ENCODE measurements around the gene C17orf78.

The C17orf78 gene

GRCh38 chr17:37429039-37429438, 53.3 kb downstream of the C17orf78 start:
- H3K9me3 ChIP-seq = no peaks in the 10 kb centered on the region
- no peak for TF ChIP-seq CTCF (IDR thresholded peaks at IDR 0.05)
- intact Hi-C loops (cut with DNase I; ENCODE audit: low total_unique reads) = no loop called here
- H3K36me3 ChIP-seq = peaks cover 39 to 54% (median 42%) of the 10 kb centered on the region in 3 donors
- H3K4me1 ChIP-seq = peaks cover 0 to 22% (median 2%) of the 10 kb centered on the region in 4 donors
- H3K27ac ChIP-seq = peak overlapping the region in 1 of 2 donors; percentile 39
- no peak for DNase-seq
- no peak overlapping the region for H3K4me3 ChIP-seq
- no peaks in the 10 kb centered on the region for H3K27me3 ChIP-seq

- peaks cover 36 to 50% (median 38%) of the 10 kb centered on the region in 3 donors for H3K36me3 ChIP-seq
- H3K27me3 ChIP-seq = no peaks in the 10 kb centered on the region
- H3K4me3 ChIP-seq = no peak overlapping the region
- DNase-seq = no peak
- peak overlapping the region; percentile 39 to 77 for H3K27ac ChIP-seq
- intact Hi-C loops (cut with DNase I; ENCODE audit: low total_unique reads) = no loop called here
- H3K4me1 ChIP-seq = peaks cover 0 to 22% (median 2%) of the 10 kb centered on the region in 4 donors
- TF ChIP-seq CTCF (IDR thresholded peaks at IDR 0.05) = no peak
- H3K9me3 ChIP-seq = no peaks in the 10 kb centered on the region
Observed at GRCh38 chr17:37429453-37429852, 53.7 kb downstream of the C17orf78 start.

- TF ChIP-seq CTCF (IDR thresholded peaks at IDR 0.05) = no peak
- no peaks in the 10 kb centered on the region for H3K9me3 ChIP-seq
- peaks cover 30 to 43% (median 31%) of the 10 kb centered on the region in 3 donors for H3K36me3 ChIP-seq
- peaks cover 0 to 22% (median 2%) of the 10 kb centered on the region in 4 donors for H3K4me1 ChIP-seq
- no peaks in the 10 kb centered on the region for H3K27me3 ChIP-seq
- H3K27ac ChIP-seq = peak overlapping the region; percentile 39 to 77
- H3K4me3 ChIP-seq = no peak overlapping the region
- no peak for DNase-seq
- intact Hi-C loops (cut with DNase I; ENCODE audit: low total_unique reads) = no loop called here
Observed at GRCh38 chr17:37430051-37430627, 54.4 kb downstream of the C17orf78 start.

- no peaks in the 10 kb centered on the region for H3K27me3 ChIP-seq
- peaks cover 0 to 22% (median 2%) of the 10 kb centered on the region in 4 donors for H3K4me1 ChIP-seq
- H3K27ac ChIP-seq = no peak overlapping the region
- H3K9me3 ChIP-seq = no peaks in the 10 kb centered on the region
- H3K36me3 ChIP-seq = peaks cover 5 to 25% (median 22%) of the 10 kb centered on the region in 3 donors
- H3K4me3 ChIP-seq = no peak overlapping the region
- intact Hi-C loops (cut with DNase I; ENCODE audit: low total_unique reads) = no loop called here
- no peak for DNase-seq
- TF ChIP-seq CTCF (IDR thresholded peaks at IDR 0.05) = no peak
Observed at GRCh38 chr17:37432671-37433070, 56.9 kb downstream of the C17orf78 start.

GRCh38 chr17:37438141-37438540, 62.4 kb downstream of the C17orf78 start:
- Histone ChIP-seq H3K27me3 (no peaks in the 10 kb centered on the region), H3K36me3 (peaks cover 45 to 61% (median 56%) of the 10 kb centered on the region in 3 donors), H3K27ac (no peak overlapping the region), H3K9me3 (no peaks in the 10 kb centered on the region), H3K4me1 (no peaks in the 10 kb centered on the region), H3K4me3 (no peak overlapping the region)
- TF ChIP-seq CTCF (IDR thresholded peaks at IDR 0.05) = no peak
- intact Hi-C loops (cut with DNase I; ENCODE audit: low total_unique reads) = no loop called here
- no peak for DNase-seq

Data from tibial artery (tissue), 4 donors.